Activated CD4-positive, alpha-beta T cell treated with anti-CD3 and anti-CD28 coated beads, Interleukin-2, amount 50 U/mL, for 48 hours (primary cell): ENCODE data around the gene SNN.

Experiments
- DNase-seq, 2 experiments: peaks; one replicate each; pipeline ENCODE4 v3.0.0-alpha.2; 2020

Gene SNN

DNA sequence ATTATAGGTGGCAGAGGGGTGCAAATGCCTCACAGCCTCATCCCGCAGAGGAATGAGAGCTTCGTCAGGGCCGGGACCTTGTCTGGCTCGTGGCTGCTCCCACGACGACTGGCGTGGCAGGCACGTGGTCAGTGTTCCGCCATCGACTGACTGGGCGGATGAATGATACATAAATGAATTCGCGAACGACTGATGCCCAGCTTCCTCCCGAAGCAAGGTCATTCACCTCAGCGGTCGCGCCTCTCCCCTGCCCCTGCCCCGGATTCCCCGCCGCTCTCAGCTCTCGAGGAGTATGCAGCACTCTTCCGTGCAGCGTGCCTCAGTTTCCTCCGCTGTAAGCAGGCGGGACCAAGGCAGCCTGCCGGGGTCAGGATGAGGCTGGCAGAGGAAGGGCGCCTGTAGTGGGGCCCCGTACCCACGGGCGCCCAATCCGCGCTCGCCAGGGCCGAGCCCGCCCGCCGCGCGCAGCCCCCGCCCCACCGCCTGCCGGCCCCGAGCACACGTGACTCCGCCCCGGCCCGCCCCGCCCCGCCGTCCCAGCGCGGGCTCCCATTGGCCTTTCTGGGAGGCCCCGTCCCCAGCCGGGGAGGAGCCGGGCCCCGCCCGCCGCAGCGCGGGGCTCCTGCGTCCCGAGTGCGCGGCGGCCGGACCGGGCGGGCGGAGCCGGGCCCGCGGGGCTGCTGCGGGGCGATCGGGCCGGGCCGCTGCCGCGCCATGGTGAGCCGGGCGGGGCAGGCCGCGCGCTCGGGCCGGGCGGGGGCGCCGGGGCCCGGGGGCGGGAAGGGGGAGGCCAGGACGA lies at the start of gene SNN:
Gene SNN, plus strand, starts transcription at position 632 of the 799 bp plus-strand sequence. CDS start 7,605 bp downstream, outside the sequence.
- DNase-seq: peak; percentile 87 to 88

DNA sequence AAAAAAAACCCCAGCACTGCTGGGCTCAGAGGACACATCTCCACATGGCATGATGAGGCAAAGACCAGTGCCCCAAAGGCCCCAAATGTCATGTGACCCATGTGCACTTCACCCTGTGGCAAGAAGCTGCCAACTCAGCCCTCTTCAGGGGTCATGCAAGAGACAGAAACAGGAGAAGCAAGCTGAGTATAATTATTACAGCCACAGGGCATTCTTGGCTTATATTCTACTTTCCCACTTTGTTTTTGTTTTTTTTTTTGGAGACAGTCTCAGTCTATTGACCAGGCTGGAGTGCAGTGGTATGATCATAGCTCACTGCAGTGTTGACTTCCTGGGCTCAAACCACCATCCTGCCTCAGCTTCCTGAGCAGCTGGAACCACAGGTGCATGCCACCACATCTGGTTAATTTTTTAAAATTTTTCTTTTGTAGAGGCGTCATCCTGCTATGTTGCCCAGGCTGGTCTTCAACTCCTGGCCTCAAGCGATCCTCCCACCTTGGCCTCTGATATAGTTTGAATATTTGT lies 48.9 kb upstream of the SNN start:
- no peak for DNase-seq

DNA sequence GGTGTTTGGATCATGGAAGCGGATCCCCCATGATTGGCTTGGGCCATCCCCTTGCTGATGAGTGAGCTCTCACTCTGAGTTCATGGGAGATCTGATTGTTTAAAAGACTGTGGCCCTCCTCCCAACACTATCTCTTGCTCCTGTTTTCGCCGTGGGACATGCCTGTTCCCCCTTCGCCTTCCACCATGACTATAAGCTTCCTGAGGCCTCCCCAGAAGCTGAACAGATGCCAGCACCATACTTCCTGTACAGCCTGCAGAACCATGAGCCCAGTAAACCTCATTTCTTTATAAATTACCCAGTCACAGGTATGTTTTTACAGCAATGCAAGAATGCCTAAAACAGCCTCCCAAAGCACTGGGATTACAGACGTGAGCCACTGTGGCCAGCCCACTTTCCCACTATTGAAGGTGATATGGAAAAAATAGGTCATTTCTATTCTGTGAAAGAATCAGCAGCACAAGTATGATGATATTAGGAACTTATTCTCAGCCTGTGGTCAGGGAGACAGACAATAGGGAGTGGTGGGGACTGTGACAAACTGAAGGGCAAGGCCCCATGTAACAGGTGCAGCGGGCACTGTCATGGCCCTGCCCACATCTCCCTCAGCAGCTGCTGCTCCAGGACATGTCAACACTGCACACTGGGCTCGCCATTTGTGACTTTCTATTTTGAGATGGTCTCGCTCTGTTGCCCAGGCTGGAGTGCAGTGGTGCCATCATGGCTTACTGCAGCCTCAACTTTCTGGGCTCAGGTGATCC lies 47.8 kb upstream of the SNN start:
- DNase-seq: no peak

DNA sequence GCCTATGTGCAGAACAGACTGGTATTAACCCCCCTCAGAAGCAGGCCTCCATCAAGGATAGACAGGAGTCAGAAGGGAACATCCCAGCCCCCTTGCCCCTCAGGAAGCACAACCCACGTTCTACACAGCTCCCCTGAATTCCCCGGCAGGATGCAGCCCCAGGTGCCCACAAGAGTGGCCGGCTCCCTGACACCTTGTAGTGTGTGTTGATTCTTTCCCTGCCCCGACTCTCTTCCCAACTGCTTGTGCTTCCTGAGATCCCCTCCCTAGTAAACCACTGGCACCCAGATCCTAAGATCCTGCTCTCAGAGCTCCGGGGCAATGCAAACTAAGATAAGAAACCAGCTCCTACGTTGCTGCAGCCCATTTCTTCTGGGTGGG lies 46.7 kb upstream of the SNN start:
- DNase-seq: no peak

DNA sequence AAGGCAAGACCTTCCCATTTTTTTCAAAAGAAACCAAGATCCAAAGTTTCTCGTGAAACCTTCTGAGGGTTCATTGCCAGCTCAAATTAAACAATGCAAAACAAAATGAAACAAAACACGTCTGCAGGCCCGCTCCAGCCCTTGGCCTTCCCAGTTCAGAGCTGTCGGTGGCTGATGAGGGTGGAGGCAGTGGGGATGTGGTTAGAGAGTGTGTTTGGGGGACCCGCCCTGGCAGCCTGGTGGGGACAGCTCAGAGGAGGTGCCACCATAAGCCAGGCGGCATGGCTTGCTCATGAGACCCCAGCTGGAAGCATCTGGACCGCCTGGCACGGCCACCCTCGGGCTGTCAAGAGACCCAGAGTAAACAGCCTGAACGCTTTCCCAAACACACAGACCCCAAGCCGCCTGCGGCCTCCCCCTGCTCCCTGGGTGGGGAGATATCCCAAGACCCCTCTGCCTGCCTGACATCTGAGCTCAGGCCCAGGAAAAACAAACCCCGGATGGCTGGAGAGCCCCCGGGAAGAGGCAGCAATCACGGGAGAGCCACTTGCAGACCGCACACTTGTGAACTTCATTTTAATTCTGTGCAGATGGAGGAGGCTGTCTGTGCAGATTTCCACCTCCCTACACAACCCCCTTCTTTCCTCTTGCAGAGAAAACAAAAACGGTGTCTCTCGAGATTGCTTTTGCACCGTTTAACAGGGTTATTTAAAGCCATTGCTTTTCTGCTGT lies 46.2 kb upstream of the SNN start:
- peak; percentile 36 to 44 for DNase-seq

DNA sequence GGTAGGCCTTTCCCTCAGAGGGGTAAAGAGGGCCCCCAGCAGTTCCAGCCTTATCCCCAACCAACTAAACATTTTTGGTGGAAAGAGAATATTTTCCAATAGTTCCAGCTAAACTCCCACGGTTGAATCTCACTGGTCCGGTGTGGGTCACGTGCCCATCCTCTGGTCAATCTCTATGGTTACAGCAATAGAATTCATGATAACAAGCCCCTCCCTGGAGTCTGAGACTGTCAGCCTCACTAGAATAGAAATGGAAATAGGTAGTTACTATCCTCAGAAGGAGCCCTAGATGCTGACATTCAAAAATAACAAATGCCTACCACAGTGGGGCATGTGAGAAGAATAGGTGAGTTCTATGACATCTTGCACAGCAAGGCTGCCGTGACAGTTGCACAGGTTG lies 44.0 kb upstream of the SNN start:
- DNase-seq: no peak

DNA sequence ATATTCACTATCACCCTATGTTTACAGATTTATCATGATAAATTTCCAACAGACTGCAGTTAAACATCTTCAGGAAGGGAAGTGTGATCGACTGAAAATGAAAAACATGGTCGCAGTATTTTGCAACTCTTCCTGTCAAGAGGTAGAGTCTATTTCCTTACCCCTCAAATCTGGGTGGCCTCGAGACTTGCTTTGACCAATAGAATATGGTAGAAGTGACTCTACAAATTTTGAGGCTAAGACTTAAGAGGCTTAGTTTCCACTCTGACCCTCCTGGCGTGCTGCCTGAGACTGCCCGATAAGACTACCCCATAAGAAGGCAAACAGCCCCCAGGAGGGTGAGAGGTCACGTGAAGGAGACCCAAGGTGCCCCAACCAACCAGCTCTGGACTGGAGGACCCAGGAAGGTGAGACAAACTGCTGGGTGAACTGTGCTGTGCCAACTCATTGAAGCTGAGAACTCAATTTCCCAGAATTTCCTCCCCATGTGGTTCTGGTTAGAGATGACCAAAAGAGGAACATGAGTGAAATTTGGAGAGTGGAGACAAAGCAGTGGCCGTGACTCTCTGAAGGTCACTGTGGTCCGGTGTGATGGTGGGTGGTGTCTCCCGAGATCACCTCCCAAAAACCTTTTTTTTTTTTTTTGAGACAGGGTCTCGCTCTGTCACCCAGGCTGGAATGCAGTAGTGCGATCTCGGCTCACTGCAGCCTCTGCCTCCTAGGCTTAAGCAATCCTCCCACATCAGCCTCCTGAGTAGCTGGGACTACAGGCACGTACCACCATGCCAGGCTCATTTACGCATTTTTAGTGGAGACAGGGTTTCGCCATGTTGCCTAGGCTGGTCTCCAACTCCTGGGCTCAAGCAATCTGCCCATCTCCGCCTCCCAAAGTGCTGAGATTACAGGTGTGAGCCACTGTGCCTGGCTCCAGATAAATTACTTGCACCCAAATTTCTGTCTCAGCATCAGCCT lies 43.3 kb upstream of the SNN start:
- no peak for DNase-seq

DNA sequence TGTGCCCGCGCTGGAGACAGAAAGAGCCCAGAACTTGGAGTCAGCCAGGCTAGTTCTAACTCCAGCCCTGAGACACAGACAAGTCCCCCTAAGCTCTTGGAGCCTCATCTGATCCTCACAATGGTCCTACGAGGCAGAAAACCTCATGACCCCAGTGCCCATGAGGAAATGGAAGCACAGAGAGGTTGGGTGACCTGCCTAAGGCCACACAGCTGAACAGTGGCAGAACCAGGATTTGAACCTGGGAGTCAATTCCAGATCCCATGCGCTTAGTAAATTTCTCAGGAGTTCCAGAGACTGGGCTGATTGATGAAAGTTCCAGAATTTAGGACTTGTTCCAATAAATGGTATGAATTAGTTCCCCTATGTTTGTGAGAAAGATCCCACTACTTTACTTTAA lies 42.5 kb upstream of the SNN start:
- no peak for DNase-seq

DNA sequence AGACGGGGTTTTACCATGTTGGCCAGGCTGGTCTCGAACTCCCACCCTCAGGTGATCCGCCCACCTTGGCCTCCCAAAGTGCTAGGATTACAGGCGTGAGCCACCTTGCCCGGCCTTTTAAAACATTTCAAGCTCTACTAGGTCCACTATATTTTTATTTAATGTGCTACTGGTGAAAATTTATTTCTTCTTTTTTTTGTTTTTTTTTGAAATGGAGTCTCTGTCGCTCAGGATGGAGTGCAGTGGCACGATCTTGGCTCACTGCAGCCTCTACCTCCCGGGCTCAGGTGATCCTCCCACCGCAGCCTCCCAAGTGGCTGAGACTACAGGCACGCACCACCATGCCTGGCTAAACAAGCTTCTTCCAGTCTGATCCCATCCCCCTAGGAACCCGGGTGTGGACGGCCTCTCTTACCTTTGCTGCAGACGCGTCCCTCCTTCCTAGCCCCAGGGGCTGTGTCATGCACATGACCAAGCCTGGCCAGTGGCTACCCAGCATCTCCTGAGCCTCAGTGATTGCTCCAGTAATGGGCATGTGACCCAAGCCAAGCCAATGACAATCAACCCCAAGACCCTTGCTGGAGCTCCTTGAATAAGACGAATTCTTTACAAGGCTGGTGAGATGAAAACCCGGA lies 41.5 kb upstream of the SNN start:
- no peak for DNase-seq

DNA sequence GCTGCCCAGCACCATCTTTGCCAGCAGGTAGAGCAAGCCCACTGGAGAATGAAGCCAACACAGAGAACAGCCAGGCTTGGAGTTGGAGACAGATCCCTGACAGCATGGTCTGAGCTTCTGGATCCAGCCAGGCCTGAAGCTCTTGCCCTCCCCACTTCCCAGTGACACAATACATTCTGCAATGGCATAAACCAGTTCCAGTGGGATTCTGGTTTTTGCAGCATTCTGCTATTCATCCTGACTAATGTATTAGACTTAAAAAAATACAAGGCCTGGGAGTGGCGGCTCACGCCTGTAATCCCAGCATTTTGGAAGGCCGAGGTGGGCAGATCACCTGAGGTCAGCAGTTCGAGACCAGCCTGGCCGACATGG lies 41.0 kb upstream of the SNN start:
- no peak for DNase-seq

DNA sequence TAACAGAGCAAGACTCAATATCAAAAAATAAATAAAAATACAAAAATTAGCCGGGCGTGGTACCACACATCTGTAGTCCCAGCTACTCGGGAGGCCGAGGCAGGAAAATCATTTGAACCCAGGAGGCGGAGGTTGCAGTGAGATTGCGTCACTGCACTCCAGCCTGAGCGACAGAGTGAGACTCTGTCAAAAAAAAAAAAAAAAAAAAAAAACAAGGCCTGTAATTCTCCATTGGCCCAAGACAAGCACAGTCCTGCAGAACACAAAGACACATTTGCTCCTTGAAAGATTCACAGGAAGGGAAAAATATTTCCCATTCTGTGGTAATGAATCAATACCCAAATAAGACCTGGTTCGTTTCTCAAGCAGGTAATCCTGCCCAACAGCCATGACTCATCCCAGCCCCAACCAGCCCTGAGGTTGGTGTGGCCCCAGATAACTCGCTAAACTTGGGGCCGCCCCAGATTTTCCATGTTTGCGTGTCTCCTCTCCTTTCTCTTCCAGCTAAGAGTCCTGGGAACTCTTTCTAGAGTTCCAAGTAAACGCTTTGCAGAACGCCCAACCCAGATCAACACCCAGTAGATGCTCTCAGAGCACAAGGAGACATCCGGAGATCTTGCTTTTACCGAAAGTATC lies 40.3 kb upstream of the SNN start:
- peak in 1 of 2 experiments; percentile 33 for DNase-seq

DNA sequence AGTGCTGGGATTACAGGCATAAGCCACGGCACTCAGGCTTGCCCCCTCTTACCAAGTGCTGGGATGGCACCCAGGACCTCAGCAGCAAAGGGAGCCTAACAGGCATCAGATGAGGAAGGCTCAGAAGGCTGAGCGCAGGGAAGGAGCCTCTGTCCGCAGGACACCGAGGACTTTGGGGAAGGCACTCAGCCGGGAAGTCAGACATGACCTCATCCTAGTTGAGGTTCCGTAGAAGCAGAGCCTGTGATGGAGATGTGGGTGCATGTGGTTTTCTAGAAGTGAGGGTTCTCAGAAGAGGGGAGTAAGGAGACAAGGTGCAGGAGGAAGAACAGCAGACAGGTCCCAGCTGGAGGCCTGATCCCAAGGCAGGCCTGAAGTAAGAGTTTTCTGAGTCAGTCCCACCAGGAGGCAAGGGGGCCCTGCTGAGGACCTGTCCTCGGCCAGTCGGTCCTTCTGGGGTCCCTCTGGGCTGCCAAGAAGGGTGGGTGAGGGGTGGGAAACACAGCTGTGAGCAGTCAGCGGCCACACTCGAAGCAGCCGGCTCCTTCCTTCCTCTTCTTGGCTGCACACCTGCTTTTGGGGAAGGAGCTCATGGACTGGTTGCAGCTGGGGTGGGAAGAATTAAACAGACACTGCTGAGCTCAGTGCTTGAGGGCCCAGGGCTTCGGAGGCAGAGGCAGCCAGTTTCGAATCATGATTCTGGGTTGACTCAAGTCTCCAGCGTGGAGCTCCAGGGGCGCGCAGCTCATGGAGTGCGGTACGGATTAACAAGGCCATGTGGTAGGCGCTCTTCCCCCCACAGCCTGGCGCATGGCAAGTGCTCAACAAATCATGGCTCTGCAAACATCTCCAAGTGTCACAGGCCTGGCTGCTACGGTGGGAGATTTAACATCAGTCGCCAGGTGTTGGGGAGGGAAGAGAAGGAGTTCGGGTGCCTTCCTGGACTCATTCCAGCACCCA lies 38.9 kb upstream of the SNN start:
- no peak for DNase-seq

DNA sequence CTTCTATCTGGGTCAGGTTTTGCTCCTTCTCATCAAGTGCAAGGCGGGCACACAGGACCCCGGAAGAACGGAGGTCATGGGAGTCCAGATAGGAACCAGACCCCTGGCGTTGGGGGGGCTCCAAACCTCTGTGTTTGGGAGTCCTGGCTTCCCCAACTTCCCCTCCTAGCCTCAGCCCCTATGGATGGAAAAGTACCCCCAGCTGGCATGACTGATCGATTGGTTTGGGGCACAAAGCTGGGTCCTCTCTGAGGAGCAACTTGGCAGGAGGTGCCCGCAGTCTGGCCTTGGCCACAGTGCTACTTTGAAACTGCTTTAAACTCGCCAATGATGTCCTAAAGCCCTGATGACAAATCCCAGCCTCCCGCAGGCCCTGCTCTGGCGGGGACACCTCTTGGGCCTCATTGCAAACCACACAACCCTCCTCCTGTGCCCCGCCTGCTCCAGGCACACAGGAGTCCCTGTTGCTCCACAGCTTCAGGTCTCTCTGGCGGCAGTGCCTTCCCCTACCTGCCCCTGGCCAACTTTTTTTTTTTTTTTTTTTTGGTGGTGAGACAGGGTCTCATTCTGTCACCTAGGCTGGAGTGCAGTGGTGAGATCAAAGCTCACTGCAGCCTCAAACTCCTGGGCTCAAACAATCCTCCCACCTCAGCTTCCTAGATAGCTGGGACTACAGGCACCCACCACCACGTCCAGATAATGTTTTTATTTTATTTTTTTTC lies 38.0 kb upstream of the SNN start:
- DNase-seq: no peak

DNA sequence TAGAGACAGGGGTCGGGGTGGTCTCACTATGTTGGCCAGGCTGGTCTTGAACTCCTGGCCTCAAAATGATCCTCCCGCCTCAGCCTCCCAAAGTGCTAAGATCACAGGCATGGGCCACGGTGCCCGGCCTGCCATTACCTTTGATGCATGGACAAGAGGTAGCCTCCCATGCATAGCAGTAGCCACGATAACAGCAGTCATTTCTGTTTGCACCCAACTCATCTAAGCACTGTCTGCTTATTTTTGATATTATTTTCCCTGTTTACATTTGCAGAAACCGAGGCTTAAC lies 37.5 kb upstream of the SNN start:
- DNase-seq: no peak

DNA sequence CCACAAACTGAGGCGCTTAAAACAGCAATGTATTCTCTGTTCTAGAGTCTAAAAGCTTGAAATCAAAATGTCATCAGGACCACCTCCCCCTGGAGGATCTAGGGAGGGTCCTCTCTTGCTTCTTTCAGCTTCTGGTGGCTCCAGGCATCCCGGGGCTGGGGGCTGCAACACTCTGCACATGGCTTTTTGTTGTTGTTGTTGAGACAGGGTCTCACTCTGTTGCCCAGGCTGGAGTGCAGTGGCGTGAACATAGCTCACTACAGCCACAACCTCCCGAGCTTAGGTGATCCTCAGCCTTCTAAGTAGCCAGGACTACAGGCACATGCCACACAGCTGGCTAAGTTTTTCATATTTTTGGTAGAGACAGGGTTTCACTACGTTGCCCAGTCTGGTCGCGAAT lies 37.0 kb upstream of the SNN start:
- no peak for DNase-seq

DNA sequence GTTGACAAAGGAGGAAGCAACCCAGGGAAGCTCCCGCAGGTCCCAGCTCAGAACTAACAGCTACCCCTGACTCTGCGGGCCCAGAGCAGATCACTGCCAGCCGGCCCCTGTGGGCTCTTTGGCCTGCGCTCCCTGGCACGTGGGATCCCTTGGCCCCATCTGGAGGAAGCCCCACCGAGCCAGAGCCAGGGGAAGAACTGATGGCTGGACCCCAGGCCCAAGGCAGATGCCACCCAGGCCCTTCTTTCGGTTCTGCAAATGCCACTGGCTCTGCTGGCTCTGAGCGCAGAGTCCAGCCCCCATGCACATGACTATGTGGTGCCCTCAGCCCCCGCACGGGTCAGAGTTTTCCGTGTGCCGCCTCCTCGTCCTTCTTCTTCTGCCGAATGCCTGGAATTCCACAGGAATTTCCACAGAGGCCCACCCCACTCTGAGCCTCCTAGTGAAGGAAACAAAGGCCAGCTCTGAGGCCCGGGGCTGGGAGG lies 35.8 kb upstream of the SNN start:
- DNase-seq: no peak

DNA sequence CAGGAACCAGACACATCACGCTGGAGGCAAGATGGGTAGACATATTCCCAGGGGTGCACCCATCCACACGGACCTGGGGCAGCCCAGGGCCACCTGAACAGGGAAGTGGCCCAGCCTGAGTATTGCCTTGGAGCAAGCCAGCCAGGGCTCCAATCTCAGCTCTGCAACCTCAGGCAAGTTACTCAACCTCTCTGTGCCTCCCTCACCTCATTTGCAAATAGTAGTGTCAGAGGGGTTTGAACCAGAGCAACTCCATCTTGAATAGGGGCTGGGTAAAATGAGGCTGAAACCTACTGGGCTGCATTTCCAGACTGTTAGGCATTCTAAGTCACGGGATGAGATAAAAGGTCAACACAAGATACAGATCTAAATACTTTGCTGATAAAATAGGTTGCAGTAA lies 35.1 kb upstream of the SNN start:
- DNase-seq: no peak

DNA sequence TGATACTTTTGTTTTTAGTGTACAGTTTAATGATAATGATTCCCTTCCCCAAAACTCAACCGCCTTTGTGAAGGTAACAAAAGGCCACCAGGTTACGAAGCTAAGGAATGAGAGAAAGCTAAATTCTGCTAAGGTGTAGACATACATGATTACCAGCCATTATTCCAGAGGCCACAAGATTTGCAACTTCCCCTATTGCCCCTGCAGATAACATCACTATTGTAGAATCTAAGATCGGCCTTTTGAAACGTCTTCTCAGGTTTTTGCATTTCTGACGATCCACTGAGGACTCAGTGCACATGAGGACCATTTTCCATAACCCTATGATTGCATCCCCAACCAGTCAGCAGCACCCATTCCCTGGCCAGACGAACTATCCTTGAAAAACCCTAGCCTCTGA lies 33.9 kb upstream of the SNN start:
- no peak for DNase-seq

DNA sequence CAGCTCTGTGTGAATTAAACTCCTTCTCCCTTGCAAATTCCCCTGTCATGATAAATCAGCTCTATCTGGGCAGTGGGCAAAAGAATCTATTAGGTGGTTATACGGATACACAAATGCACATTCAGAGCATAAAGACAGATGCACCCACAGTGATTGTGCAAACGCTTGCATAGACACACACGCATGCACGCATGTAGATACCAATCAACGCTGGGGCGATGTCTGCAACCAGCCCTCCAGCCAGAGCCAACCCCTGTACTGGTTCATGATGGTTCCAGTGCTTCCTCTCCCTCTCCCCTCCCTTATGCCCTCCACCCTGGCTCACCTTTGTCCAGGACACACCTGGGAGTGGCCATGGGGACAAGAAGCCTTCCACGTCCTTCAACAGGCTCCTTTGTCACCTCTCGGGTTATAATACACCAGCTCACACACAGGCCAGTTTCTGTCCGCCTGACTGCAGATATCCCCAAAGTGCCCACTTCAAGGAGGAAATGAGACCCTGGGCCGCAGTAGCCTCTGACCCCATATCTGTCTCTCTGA lies 33.1 kb upstream of the SNN start:
- DNase-seq: no peak
